A204.1 (cell line): ENCODE results near the gene KRTAP9-6.
"Not testable (repeated sequence)": the region's sequence is repeated elsewhere in the genome, so short reads cannot be mapped to it uniquely, and the experiment has no call there.

Source experiments
- FAIRE-seq: peaks from 2 replicates; lab custom pipeline; 2012; peaks lifted over from hg19 to GRCh38; lab: Jason Lieb, UNC

Gene KRTAP9-6

DNA sequence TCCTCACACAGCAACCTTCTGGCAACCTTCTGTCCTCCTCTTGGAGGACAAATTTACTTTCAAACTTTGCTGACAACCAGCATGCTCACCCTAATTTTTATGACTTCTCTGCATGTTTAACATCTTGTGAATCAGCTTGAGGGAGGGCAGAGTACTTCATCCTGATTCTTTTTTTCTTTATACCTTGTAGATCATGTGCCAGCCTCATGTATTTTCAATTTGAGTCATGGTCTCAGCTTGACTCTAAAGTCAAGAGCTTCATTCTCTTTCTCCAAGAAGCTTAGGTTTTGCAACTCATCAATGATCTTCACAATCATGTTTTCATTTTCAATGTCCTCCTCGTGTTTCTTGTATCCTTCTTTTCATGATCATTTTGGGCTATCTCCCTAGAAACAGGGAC is 6.7 kb downstream of the KRTAP9-6 start:
- no peak for FAIRE-seq

DNA sequence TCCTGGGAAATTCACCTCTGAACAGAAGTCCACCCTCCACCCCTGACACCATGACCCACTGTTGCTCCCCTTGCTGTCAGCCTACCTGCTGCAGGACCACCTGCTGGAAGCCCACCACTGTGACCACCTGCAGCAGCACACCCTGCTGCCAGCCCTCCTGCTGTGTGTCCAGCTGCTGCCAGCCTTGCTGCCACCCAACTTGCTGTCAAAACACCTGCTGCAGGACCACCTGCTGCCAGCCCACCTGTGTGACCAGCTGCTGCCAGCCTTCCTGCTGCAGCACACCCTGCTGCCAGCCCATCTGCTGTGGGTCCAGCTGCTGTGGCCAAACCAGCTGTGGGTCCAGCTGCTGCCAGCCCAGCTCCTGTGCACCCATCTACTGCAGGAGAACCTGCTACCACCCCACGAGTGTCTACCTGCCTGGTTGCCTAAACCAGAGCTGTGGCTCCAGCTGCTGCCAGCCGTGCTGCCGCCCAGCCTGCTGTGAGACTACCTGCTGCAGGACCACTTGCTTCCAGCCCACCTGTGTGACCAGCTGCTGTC is 10.5 kb downstream of the KRTAP9-6 start, which contains the start of gene KRTAP9-7:
Gene KRTAP9-7 (plus strand): TSS at position 51 of the 543 bp plus-strand sequence. CDS start 0 bp downstream, at position 51.
- not testable (repeated sequence) for FAIRE-seq

DNA sequence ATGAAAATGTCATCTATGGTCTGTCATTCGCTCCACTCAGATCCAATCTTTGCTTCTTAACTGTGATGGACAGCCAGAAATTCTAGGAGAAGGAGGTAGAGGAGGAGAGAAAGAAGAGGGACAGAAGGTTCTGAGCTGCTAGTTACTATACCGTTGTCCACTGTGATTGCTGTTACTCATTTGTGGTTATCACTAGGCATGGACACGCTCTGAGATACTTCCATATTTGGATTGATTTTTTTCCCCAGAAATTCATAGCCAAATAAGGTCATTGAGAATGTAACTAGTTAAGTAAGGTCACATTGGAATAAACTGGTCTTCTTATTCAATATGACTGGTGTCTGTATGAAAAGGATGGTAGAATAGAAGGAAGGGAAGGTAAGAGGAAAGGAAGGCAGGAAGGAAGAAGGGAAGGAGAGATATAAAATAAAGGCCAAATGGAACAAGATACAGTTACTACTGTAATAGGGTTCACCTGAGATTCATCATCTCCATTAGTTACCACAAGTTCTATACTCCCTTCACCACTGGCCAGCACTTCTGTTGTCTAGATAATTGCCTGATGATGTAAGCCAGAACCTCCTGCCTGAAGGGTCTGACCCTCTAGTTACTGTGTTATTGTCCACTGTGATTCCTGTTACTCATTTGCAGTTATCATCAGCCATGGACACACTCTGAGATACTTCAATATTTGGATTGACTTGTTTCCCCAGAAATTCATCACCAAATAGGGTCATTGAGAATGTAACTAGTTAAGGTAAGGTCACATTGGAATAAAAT is 13.2 kb downstream of the KRTAP9-6 start:
- FAIRE-seq = no peak

DNA sequence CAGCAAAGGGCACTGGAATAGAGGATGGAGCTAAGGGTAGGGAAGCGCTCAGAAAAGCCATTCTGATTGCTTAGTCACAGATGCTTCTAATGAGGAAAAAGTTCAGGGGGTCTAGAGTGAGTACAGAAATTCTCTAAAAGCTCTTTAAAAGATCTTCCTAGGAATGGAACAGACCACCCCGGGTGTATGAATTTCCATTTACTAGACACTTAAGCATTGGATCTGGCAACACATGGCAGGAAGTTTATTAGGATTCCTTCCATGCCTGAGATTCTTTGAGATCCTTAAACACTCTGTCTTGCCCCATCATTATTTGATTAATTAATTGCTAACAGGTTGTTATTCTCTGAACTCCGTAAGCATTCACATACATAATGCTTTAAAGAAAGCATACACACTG is 18.9 kb downstream of the KRTAP9-6 start:
- FAIRE-seq = no peak

DNA sequence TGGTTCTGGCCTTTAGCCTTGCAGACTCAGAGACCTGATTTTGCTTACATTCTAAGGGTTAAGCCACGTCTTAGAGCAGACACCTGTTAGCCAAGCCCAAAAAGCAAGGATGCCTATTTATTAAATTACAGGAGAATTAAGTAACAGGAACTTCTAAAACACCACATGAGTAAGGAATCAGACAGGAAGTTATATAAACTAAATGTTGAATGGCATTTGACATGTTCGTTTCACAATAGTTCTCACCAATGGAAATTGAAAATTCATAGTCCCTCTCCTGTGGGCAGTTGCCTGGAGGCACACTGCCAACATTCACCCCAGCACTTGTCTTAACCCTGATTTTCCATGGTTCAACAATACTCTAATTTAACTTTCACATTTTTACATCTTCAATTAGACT is 19.4 kb downstream of the KRTAP9-6 start:
- no peak for FAIRE-seq

DNA sequence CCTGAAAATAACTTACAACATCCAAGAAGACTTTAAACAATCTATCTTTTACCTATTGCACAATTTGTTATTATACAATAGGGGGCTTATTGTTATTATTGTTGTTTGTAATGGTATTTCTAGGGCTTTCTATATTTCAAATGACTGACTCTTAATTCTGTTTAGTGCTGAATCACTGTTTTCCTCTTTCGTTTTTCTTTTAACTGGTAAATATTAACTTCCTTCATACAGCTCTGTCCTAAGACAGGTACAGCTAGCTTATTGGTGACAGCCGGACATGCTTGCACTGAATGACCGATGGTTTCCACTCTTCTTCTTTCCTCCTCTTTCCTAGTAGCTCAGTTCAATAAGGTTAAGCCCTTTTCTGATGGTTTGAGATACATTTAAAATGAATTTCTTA is 21.9 kb downstream of the KRTAP9-6 start:
- FAIRE-seq = no peak

DNA sequence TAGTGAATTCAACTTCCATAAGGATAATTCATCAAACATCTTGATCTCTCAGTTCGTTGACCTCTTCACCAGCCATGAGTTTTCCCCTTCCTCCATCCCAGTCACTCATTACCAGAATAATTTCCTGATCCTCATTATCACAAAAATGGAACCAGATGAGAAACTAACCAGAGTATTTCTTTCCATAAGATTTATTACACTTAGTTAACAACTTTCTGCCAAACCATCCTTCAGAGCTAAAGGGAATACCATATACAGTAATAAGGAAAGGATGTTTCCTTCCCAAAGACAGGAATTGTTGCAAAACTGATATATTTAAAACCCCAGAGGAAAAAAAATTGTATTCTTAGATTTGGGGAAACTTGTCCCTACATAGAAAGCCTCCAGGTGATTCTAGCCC is 28.8 kb downstream of the KRTAP9-6 start:
- no peak for FAIRE-seq

DNA sequence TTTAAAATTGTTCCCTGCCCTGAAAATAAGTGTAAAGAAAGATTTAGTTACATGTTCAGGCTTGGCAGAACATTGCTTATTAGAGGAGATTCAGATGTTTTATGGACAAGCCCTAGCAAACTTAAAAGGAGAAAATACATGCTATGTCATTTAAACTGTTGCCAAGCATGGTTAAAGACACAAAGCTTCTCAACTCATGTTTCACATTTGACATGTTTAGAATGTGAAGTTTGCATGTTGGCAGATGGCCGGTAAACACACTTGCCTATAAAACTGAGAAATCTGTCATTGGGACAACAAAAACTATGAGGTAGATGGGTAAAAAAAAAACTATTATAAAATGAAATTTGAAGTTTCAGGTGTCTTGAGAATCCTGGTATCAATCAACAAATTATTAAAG is 31.7 kb downstream of the KRTAP9-6 start:
- no peak for FAIRE-seq

DNA sequence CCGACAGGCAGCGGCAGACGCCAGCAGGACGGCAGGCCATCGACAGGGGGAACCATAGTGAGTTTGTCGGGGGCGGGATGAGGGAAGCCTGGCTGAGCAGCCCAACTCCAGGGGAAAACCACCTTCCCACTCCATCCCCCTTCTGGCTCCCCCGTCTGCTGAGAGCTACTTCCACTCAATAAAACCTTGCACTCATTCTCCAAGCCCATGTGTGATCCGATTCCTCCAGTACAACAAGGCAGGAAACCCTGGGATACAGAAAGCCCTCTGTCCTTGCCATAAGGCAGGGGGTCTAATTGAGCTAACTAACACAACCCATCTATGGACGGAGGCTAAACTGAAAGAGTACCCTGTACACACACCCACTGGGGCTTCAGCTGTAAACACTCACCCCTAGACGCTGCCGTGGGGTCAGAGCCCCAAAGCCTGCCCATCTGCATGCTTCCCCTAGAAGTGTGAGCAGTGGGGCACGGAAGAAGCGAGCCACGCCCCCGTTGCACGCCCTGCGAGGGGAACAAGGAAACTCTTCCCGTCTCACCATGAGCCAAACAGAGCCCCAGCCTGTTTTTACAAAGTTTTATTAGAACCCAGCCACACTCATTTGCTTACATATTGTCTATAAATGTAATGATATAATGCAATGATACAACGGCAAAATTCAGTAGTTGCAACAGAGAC is 33.4 kb downstream of the KRTAP9-6 start:
- FAIRE-seq = no peak

DNA sequence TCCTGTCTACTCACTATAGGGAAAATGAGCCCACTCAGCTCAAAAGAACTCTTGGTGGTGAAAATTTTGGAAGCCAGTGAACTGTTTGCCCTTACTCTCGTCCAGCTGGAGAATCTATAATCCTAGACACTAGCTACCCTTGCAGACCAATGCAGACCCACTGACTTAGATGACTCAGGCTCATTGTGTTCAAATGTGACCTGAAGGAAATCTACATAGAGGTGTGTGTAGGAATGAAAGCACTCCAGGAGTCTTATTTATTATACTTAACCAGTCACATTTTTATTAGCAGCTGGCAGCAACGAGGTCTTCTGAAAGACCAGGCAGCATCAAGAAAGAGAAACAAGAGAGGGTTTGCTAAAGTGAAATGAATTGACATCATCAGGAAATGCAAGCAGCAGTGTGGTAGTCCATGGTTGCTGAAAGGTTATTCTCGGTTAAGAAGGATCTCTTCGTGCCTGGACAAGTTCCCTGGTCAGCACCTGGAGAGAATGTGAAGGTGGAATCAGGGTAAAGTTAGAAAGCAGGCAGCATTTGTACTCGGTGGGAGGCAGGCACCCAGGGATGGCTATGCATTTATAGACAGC is 36.1 kb downstream of the KRTAP9-6 start:
- no peak for FAIRE-seq

DNA sequence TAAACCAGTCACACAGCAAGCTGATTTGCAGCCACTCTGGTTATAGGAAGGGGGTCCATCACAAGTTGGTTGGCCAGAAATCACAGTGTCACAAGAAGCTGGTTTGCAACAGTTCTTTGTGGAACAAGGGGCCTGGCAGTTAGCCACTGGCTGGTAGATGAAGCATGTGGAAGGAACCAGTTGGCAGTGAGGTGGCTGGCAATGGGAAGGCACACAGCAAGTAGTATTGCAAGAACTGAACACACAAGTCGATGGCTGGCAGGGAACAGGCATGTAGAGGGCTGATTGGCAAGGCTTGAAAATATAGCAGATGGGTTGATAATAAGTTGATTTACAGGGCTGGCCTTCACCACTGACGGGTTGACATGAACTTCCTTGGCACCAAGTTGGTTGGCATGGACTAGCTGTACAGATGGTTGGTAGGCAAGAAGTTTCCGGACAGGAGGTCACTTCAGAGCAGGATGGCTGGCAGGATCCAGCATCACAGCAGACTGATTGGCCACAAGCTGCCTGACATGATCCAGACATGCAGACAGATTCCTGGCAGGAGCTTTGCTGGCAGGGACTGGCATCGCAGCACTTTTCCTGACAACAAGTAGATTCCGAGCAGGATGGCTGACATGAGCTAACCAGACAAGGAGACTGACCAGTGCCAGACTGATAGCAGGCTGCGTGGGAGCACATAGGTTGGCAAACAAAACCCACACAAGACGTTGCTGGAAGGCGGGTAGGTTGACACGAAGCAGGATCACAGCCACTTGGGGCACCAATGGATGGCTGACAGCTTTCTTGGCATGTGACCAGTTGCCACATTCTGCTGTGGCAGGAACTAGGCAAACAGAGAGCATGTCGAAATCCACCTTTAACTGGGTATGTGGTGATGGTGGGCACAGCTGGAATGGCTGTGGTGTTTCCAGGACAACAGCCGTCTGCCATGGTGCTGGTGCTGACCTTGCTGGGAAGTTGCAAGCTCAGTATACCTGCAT is 37.0 kb downstream of the KRTAP9-6 start, which contains the start of gene KRTAP29-1:
Gene KRTAP29-1 (minus strand): TSS at position 936 of the 986 bp plus-strand sequence. CDS start 0 bp downstream, at position 936.
- FAIRE-seq = no peak

DNA sequence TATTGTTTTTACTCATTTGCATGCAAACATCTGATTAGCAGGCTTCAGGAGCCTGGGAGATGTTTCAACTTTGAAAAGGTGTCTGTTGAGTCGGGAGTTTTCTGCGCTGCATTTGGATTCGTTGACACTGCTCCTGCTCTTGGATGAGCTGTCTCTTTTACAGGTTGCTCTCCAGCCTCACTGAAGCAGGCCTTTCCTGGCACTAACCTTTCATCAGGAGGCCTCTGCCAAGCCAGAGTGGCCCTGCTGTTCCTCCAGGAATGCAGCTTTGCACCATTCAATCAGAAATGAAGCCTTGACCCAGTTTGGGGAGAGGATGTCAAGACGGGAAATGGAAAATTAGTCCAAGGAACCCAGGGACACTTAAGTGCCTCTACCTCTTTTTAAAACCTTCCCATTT is 37.8 kb downstream of the KRTAP9-6 start:
- FAIRE-seq = no peak

DNA sequence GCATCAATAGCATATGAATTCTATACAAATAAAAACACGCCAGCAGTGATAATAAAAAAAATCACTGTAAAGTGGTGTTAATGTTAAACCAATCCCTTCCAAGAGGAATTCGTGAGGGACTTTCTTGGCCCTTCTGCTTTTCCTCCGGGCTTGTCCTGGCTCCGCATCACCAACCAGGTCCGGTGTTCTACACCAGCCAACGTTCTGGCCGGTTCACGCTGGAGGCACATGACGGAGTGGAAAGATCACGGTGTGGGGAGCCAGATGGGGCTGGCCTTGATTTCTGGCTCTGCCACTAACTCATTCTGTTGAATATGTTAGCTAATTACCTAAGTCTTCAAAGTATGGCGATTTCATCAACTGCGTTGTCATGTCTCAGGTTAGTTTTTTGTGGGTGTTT is 38.9 kb downstream of the KRTAP9-6 start:
- no peak for FAIRE-seq

DNA sequence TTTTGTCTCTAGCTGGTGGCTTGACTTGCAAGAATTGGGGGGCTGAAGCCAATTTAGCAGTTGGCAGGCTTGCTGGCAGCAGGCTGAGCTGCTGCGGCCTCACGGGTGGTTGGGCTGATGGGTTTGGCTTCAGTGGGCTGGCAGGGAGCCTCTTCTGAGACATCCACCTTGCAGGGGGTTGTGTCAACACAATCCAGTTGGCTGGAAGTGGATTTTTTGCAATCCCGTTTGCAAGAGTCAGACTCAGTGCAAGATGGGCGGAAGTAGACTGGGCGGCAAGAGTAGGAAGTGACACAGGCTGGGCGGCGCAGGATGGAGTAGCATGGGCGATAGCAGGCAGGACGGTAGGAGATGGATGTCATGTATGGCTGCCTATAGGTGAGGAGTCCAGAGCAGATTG is 42.5 kb downstream of the KRTAP9-6 start:
- FAIRE-seq = no peak

DNA sequence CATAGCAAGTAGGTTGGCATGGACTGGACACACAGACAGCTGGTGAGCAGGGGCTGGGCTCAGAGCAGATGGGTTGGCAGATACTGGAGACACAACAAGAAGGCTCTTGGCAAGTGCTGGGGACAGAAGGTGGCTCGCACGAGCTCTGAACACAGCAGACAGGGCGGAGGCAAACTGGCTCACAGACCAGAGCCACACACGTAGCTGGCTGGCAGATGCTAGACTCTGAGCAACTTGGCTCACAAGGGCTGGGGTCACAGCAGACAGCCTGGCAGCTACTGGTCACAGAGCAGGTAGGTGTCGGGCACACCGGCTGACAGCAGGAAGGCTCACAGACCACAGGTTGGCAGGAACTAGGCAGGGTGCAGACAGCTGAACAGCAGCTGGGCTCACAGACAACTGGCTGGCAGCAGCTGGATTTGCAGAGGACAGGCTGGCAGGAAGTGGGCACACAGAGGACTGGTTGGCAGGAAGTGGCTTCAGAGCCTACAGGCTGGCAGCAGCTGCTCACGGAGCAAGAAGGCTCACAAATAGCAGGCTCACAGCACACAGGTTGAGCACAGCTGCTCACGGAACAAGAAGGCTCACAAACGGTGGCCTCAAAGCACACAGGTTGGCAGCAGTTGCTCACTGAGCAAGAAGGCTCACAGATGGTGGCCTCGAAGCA is 43.2 kb downstream of the KRTAP9-6 start:
- FAIRE-seq = no peak

DNA sequence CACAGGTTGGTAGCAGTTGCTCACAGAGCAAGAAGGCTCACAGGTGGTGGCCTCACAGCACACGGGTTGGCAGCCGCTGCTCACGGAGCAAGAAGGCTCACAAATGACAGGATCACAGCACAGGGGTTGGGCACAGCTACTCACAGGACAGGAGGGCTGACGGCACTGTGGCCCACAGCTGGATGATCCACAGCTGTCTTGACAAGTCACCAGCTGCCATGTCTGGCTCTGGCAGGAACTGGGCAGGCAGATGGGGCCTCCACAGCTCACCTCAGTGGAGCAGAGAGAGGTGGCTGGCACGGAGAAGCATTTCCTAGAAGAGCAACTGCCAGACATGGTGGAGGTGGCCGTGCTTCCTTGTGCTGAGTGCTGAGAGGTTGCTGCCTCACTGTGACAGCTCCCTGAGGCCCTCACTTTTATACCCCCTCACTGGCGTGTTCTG is 43.8 kb downstream of the KRTAP9-6 start, which contains the start of gene KRTAP16-1:
Gene KRTAP16-1 (minus strand): TSS at position 392 of the 442 bp plus-strand sequence. CDS start 56 bp downstream, at position 336.
- no peak for FAIRE-seq

DNA sequence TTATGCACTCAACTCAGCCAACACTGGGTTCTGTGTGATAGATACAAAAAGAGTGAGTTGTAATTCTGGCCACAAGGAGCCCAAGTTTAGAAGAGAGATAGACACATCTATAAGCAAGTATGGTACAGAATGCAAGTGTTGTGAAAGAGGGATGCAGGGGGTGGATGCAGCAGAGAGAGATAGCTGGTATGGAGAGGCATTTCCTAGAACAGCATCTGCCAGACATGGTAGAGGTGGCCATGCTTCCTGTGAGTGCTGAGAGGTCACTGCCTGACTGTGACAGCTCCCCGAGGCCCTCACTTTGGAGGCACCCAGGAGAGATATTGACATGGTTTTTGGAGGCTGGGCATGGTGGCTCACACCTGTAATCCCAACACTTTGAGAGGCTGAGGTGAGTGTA is 45.9 kb downstream of the KRTAP9-6 start:
- FAIRE-seq = no peak

DNA sequence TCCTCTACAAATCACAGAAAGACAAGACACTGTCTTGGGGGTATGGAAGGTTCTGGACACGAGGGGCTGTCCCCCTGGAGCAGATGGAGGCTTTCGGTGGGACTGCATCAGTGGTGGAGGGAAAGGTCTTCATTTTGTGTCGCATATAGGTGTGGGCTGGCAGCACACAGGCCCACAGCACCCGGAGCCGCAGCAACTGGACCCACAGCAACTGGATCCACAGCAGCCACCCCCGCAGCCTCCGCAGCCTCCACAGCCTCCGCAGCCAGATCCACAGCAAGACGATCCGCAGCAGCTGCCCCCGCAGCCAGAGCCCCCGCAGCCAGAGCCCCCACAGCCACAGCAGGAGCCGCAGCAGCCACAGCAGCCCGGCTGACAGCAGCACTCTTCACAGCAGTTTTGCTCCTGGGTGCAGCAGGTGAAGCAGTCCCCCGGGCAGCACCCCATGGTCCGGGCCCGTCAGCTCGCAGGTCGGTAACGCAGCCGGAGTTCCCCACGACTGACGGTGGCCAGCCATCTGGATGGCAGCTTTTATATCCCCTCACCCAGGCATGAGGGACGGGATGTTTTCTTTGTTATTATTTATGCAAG is 50.1 kb downstream of the KRTAP9-6 start, which contains the start of gene KRTAP17-1:
Gene KRTAP17-1 (minus strand): TSS at position 507 of the 591 bp plus-strand sequence. CDS start 60 bp downstream, at position 447.
- FAIRE-seq = no peak
